Measurements from ENCODE around the gene DAND5.

- TF ChIP-seq EZH2 (IDR thresholded peaks at IDR 0.05; ENCODE audit: borderline replicate concordance, insufficient read depth, low read depth, low read length, poor library complexity, severe bottlenecking): no peak
- TF ChIP-seq CTCF (IDR thresholded peaks at IDR 0.05): no peak
Measured at GRCh38 chr19:12937093-12937926, 32.1 kb upstream of the DAND5 start.

All from B cell (primary cell).